Forelimb muscle (tissue), 1 donor: ENCODE results near the gene TLDC2. TPM values are rescaled to one million over a fixed set of nuclear protein-coding genes. Genes with fewer than 3 reads are reported as not detected.
A peak's percentile ranks its signal among the peaks of the same experiment; 100 is the strongest.
"Not testable (repeated sequence)": the region's sequence is repeated elsewhere in the genome, so short reads cannot be mapped to it uniquely, and the experiment has no call there.

Experiments
- DNase-seq: peaks from one replicate; pipeline ENCODE4 v3.0.0-alpha.2; 2013; ENCODE audit warnings: low read depth
- polyA plus RNA-seq: library from polyadenylated mRNA; unstranded; fragments of 120-200 nt; gene quantifications from one replicate; pipeline ENCODE4 v1.2.1, GENCODE V29; 2013; ENCODE audit not compliant: insufficient read length

TLDC2 gene
- polyA plus RNA-seq, 1 donor: 0.40 TPM

- DNase-seq: not testable (repeated sequence)
These were observed 29.6 kb downstream of the TLDC2 start for GRCh38 chr20:36905566-36905965.

DNA sequence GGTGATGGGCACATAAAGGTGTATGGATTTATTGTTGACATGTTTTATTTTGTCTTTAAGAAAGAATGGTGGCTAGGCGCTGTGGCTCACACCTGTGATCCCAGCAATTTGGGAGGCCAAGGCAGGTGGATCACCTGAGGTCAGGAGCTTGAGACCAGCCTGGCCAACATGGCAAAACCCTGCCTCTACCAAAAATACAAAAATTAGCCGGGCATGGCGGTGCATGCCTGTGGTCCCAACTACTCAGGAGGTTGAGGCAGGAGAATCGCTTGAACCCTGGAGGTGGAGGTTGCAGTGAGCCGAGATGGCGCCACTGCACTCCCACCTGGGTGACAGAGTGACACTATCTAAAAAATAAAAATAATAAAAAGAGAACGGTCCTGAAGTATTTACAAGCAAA lies 30.1 kb downstream of the TLDC2 start:
- not testable (repeated sequence) for DNase-seq

DNA sequence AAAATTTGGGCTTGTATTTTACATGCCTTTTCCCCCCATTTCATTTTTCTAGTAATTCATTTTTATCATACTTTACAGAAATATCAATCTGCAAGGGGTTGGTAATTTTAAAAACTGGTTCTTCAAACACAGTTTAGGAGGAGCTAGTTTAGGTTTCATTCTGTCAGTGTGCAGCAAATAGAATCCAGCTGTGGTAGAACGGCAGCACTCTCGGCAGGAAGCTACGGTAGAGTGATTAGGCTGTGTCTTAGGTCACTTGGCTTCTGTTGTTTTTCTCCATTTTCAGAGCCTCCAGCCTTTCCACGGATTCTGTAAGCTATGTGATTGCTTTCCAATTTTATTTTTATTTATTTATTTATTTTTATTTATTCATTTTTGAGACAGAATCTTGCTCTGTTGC lies 32.7 kb downstream of the TLDC2 start:
- DNase-seq: no peak

GRCh38 chr20:36916199-36916598 lies 40.3 kb downstream of the TLDC2 start:
- DNase-seq: no peak

DNA sequence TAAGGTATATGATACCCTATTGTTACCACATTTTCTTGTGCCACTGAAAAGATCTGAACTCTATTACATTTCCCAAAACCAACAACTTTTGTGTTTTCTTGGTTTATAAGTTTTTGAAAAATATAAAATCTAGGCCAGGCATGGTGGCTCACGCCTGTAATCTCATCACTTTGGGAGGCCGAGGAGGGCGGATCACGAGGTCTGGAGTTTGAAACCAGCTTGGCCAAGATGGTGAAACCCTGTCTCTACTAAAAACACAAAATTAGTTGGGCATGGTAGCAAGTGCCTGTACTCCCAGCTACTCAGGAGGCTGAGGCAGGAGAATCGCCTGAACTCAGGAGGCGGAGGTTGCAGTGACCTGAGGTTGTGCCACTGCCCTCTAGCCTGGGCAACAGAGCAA lies 41.3 kb downstream of the TLDC2 start:
- no peak for DNase-seq

- no peak for DNase-seq
These were observed 42.0 kb downstream of the TLDC2 start for GRCh38 chr20:36917943-36918342.

DNA sequence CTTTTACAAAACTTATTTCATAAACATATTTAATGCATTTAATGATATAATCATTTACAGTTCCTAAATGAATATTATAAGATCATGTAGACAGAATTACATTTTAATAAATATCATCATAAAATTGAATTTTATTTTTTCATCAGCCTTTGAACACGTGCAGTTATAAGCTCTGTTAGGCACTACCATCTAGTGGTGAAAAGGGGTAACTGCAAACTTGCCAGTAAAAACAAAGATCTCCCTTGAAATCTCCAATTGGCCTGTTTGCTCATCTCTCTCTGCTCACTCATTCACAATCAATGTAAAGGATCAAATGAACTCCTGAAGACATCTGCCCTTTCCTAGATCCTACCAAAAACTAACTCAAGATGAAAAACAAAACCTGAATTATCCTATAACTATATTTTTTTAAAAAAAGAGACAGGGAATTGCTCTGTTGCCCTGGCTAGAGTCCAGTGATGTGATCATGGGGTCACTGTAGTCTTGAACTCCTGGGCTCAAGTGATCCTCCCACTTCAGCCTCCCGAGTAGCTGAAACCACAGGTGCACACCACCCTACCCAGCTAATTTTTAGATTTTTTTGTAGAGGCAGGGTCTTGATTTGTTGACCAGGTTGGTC lies 43.9 kb downstream of the TLDC2 start:
- peak; percentile 46 for DNase-seq

DNA sequence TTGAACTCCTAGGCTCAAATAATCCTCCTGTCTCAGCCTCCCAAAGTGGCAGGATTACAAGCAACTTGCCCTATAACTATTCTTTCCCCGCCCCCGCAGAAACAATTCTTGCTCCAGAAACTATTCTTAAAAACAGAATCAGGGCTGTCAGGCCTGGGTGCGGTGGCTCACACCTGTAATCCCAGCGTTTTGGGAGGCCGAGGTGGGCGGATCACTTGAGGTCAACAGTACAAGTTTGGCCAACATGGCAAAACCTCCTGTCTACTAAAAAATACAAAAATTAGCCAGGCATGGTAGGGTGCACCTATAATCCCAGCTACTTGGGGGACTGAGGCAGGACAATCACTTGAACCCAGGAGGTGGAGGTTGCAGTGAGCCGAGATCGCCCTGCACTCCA lies 44.4 kb downstream of the TLDC2 start:
- no peak for DNase-seq

DNA sequence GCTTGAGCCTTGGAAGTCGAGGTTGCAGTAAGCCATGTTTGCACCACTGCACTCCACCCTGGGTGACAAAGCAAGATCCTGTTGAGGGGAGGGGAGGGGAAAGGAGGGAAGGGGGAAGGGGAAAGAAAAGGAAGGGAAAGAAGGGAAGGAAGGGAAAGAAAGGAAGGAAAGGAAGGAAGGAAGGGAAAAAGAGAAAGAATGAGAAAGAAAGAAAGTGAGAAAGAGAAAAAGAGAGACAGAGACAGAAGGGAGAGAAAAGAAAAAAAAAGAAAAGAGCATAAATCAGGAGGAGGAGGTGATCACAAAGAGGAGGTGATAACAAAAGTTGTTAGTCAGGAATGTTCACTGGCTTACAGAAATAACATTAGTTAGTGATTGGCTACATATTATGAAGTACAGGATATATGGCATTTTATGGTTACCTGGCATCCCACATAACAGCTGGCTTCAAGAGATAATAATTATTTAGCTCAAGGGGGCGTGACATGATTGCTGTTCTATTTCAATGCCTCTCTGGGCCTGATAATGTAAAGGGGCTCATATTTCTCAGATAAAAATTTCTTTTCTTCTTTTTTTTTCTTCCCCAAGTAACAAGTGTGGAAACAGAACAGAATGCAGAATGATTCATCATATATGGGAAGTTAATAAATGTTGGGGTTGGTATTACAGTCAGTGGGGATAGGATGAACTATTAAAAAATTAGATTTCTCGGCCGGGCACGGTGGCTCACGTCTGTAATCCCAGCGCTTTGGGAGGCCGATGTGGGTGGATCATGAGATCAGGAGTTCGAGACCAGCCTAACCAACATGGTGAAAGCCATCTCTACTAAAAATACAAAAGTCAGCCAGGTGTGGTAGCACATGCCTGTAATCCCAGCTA lies 48.5 kb downstream of the TLDC2 start:
- DNase-seq: no peak

DNA sequence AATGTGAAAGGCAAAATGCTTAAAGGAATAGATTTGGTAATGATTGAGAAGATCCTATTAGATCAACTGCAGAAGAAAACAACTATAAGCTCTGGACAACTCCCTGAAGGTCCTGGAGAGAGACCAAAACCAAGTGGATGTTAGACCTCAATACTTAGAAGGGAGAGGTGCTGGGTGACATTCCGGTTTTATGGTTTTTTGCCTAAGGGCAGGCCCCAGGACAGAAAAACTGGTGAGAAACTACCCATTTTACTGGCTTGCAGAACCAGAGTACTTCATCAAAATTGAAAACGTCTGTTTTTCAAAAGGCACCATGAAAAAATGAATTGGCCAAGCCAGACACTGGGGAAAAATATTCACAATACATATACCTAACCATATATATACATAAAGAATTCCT lies 49.3 kb downstream of the TLDC2 start:
- no peak for DNase-seq

DNA sequence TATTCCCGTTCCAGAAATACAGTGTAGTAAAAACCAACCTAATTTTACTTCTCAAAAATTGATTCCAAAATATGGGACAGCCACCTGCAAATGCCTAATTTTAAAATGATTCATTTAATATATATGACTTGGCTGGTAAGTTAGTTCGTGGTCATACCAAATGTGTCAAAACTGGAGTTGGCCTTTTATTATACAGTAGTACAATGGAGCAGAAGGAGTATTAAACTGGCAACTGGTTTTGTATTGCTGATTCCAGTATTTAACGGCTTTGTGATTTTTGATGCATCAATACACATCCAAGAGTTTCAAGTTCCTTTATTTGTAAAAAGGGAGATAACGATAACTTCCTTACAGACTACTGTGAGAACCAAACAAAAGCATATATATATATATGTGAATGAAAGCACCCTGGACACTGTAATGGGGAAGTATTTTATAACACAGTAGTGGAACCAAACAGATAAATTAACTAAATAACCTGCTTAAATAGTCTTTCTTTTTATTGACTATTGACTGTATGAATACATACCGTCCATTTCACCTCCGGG lies 50.8 kb downstream of the TLDC2 start:
- DNase-seq: no peak

GRCh38 chr20:36927704-36928103 lies 51.8 kb downstream of the TLDC2 start:
- no peak for DNase-seq

DNA sequence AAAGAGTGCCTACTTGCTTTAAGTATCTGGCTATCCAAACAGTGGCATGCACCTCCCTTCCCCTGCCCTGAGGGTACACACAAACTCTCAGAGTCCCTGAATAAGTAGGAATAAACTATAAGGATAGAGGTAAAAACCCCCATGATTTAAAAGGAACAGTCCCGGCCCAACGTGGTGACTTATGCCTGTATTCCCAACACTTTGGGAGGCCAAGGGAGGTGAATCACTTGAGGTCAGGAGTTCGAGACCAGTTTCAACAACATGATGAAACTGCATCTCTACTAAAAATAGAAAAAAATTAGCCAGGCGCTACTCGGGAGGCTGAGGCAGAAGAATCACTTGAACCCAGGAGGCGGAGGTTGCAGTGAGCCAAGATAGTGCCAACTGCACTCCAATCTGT lies 53.4 kb downstream of the TLDC2 start:
- no peak for DNase-seq

DNA sequence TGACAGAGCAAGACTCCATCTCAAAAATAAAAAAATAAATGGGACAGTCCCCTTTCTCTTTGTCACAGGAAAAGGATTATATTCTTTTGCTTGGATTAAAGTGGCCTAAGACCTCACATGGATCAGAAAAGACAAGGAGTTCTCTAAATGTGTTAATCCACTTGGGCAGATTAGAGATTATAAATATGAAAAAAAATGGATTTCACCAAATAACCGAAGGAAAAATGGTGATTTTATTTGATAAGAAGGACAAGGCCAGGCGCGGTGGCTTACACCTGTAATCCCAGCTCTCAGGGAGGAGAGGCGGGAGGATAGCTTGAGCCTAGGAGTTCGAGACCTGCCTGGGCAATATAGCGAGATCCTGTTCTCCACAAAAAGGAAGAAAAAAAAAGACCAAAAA lies 53.8 kb downstream of the TLDC2 start:
- no peak for DNase-seq

GRCh38 chr20:36932067-36932466 lies 56.1 kb downstream of the TLDC2 start:
- DNase-seq: not testable (repeated sequence)

- DNase-seq: no peak
These were observed 56.8 kb downstream of the TLDC2 start for GRCh38 chr20:36932476-36933426.

DNA sequence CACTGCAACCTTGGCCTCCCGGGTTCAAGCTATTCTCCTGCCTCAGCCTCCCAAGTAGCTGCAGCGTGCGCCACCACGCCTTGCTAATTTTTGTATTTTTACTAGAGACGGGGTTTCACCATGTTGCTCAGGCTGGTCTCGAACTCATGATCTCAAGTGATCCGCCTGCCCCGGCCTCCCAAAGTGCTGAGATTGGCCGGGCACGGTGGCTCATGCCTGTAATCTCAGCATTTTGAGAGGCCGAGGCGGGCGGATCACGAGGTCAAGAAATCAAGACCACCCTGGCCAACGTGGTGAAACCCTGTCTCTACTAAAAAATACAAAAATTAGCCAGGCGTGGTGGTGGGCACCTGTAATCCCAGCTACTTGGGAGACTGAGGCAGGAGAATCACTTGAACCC lies 57.6 kb downstream of the TLDC2 start:
- not testable (repeated sequence) for DNase-seq

GRCh38 chr20:36936341-36936740 lies 60.4 kb downstream of the TLDC2 start:
- no peak for DNase-seq

DNA sequence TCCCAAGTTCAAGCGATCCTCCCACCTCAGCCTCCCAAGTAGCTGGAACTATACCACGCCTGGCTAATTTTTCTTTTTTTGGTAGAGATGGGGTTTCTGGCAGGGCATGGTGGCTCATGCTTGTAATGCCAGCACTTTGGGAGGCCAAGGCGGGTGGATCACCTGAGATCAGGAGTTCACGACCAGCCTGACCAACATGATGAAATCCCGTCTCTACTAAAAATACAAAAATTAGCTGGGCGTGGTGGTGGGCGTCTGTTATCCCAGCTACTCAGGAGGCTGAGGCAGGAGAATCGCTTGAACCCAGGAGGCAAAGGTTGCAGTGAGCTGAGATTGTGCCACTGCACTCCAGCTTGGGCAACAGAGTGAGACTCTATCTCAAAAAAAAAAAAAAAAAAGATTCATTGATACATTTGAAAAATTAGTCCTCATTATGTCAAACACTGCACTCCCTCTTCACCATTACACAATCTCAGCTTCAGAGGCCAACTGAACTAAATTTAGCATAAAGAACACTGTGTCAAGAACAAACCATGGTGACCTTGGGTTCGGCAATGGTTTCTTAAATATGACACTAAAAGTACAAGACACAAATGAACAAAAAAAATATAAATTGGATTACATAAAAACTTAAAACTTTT lies 60.9 kb downstream of the TLDC2 start:
- not testable (repeated sequence) for DNase-seq

DNA sequence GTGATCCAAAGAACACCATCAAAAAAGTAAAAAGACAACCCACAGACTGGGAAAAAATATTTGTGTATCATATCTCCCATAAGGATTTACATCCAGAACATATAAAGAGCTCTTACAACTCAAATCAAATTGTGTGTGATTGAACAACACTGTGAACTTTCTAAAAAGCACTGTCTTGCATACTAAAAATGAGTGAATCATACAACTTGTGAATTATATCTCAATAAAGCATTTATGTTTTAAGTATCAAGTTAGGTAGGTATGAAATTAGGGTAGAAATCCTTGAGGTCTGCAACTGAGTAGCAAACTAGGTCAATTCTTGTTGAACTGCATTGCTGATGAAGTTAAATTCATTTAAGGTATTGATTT lies 61.4 kb downstream of the TLDC2 start:
- DNase-seq: no peak

DNA sequence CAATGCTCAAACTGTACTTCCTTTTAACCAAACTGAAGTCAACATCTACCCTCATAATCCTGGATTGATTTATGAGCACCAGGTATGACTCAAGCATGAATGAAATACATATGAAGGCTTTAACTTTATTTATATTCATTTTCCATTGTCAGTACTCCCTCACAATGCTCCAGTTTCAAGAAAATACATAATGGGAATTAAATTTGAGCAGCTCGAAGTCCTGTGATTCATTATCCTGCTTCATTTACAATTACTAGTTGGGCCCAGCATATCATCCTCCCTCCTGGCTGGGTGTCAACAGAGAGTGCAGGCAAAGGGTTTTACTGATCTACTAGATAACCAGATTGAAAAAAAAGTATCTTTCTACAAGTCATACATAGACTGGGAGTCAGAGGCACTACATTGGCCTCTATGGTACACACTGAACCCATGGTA lies 65.5 kb downstream of the TLDC2 start:
- DNase-seq: no peak
